ENCODE results near the gene UBE2I. TPM values are rescaled to one million over a fixed set of nuclear protein-coding genes. Genes with fewer than 3 reads are reported as not detected.
"Not testable (repeated sequence)": the region's sequence is repeated elsewhere in the genome, so short reads cannot be mapped to it uniquely, and the experiment has no call there.

UBE2I gene
- total RNA-seq, 1 experiment from 2014 or later: 290 TPM

- H2BK12ac ChIP-seq (ENCODE audit: insufficient read length, low read depth, low read length); H3K9me3 ChIP-seq (ENCODE audit: control insufficient read depth, low read depth, low read length); H3K79me2 ChIP-seq (ENCODE audit: insufficient read depth, low read length); H4K91ac ChIP-seq (ENCODE audit: insufficient read length, low read depth, low read length); H2AK5ac ChIP-seq (ENCODE audit: insufficient read length, low read length); H3K27ac ChIP-seq (ENCODE audit: insufficient read length, low read depth, low read length); H3K18ac ChIP-seq (ENCODE audit: insufficient read length, low read depth, low read length); H2BK15ac ChIP-seq (ENCODE audit: low read depth, low read length); H3K79me1 ChIP-seq (ENCODE audit: insufficient read depth, low read depth, low read length, poor library complexity, severe bottlenecking); H3K4me1 ChIP-seq (ENCODE audit: insufficient read depth, low read length); H2AFZ ChIP-seq (ENCODE audit: low read length); H3K4me3 Mint-ChIP-seq; H3K9me3 Mint-ChIP-seq; H3T11ph ChIP-seq (ENCODE audit: low read length); H3K56ac ChIP-seq (ENCODE audit: insufficient read length, low read depth, low read length); H3K27me3 ChIP-seq (ENCODE audit: insufficient read depth, low read length); H2BK5ac ChIP-seq (ENCODE audit: insufficient read length, low read length); H4K20me1 ChIP-seq (ENCODE audit: control insufficient read depth, insufficient read depth, insufficient read length); H2BK20ac ChIP-seq (ENCODE audit: low read depth, low read length, poor library complexity, severe bottlenecking); H3K14ac ChIP-seq (ENCODE audit: insufficient read depth, low read length); H2BK120ac ChIP-seq (ENCODE audit: low read depth, low read length, poor library complexity, severe bottlenecking); H3K4ac ChIP-seq (ENCODE audit: low read depth, low read length); H3K23ac ChIP-seq (ENCODE audit: insufficient read length, low read depth, low read length); H4K5ac ChIP-seq (ENCODE audit: insufficient read length, low read depth, low read length); H3K4me2 ChIP-seq (ENCODE audit: insufficient read depth, insufficient read length, low read length); H3K27ac Mint-ChIP-seq; H3K9ac ChIP-seq (ENCODE audit: extremely low read depth, insufficient read length, low read length); DNase-seq; H4K8ac ChIP-seq (replicated peaks; ENCODE audit: insufficient read length, low read depth, low read length): not testable (repeated sequence)
- peaks cover 11% of the 10 kb centered on the region for H3K27me3 Mint-ChIP-seq (ENCODE audit: low read depth)
- peaks cover 12 to 20% of the 10 kb centered on the region in 2 experiments for H3K4me1 Mint-ChIP-seq
- peaks cover 16% of the 10 kb centered on the region for H3K23me2 ChIP-seq (ENCODE audit: insufficient read length, low read depth, low read length, poor library complexity, severe bottlenecking)
- WGBS (ENCODE audit: extremely low coverage, insufficient read length, low lambda C conversion rate): 100% methylated on average over 2 of the region's 10 CpGs
- peaks cover 0 to 16% (median 11%) of the 10 kb centered on the region in 3 experiments; a peak in 6 of 7 replicates for H3K36me3 Mint-ChIP-seq (ENCODE audit: insufficient read depth in 1 of 3, low read depth in 3 of 3)
Observed at GRCh38 chr16:1328961-1329360, 19.5 kb downstream of the UBE2I start.

Measured in H9 (cell line).